DND-41 (cell line): Measurements from ENCODE around the gene STARD10.

Experiments
- EZH2 ChIP-seq: IDR thresholded peaks from 3 replicates; pipeline ENCODE4 v1.6.1; 2012; ENCODE audit warnings: borderline replicate concordance, low read depth, mild to moderate bottlenecking, moderate library complexity, low read length, inconsistent platforms; ENCODE audit not compliant: severe bottlenecking
- TF ChIP-seq, protein P1 (sequence below): IDR thresholded peaks from 2 replicates; pipeline ENCODE4 v1.5.1; 2012; ENCODE audit warnings: borderline replicate concordance, low read length, moderate library complexity, mild to moderate bottlenecking; ENCODE audit not compliant: poor library complexity, severe bottlenecking; ENCODE audit errors: extremely low read depth

DNA sequence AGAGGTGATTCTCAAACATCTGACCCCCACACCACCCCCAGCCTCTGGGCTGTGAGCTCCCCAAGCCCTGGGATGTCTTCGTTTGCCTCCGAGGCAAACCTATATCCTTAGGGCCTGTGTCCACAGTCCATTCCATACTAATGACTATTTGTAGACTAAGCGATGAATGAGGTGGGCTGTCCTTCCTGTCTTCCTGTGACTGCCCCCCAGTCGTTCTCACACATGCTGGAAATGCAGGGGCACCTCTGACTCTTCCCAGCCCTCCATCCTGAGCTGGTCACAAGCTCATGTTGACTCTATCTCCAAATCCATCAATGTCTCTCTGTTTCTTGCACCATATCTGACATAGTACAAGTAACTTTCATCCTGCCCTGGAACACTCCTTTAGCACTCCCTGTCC lies 25.1 kb upstream of the STARD10 start:
- TF ChIP-seq, protein P1, sequence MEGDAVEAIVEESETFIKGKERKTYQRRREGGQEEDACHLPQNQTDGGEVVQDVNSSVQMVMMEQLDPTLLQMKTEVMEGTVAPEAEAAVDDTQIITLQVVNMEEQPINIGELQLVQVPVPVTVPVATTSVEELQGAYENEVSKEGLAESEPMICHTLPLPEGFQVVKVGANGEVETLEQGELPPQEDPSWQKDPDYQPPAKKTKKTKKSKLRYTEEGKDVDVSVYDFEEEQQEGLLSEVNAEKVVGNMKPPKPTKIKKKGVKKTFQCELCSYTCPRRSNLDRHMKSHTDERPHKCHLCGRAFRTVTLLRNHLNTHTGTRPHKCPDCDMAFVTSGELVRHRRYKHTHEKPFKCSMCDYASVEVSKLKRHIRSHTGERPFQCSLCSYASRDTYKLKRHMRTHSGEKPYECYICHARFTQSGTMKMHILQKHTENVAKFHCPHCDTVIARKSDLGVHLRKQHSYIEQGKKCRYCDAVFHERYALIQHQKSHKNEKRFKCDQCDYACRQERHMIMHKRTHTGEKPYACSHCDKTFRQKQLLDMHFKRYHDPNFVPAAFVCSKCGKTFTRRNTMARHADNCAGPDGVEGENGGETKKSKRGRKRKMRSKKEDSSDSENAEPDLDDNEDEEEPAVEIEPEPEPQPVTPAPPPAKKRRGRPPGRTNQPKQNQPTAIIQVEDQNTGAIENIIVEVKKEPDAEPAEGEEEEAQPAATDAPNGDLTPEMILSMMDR = no peak
- TF ChIP-seq EZH2 = no peak
